Activated CD4-positive, alpha-beta T cell treated with anti-CD3 and anti-CD28 coated beads, Interleukin-2, amount 10 ng/mL, durations not matched to agents 7 days and 5 days (primary cell): ENCODE measurements around the gene SCAF8. TPM values are rescaled to one million over a fixed set of nuclear protein-coding genes. Genes with fewer than 3 reads are reported as not detected.
"Not testable (repeated sequence)": the region's sequence is repeated elsewhere in the genome, so short reads cannot be mapped to it uniquely, and the experiment has no call there.

Experiments
- CTCF ChIA-PET: fragments of 350-600 bp; sonication (Branson Sonifier 250); formaldehyde crosslinking; loops from one replicate; lab custom pipeline; 2021; ENCODE audit warnings: antibody characterized with exemption; lab: Charles Lee
- POLR2A ChIA-PET: fragments of 350-600 bp; sonication (Branson Sonifier 250); formaldehyde crosslinking; loops from one replicate; lab custom pipeline; 2021; ENCODE audit warnings: antibody characterized with exemption; lab: Charles Lee
- DNase-seq: peaks from one replicate; pipeline ENCODE4 v3.0.0-alpha.2; 2020
- H3K27ac Mint-ChIP-seq: one replicate; pipeline ENCODE4 v1.8.0; 2021; ENCODE audit warnings: mild to moderate bottlenecking, moderate library complexity, mixed read lengths
- H3K27me3 Mint-ChIP-seq: one replicate; pipeline ENCODE4 v1.8.0; 2021; ENCODE audit warnings: mixed read lengths
- H3K36me3 Mint-ChIP-seq: one replicate; pipeline ENCODE4 v1.8.0; 2021; ENCODE audit warnings: low read depth, mixed read lengths
- H3K4me1 Mint-ChIP-seq: one replicate; pipeline ENCODE4 v1.8.0; 2021; ENCODE audit warnings: mixed read lengths
- H3K4me3 Mint-ChIP-seq: one replicate; pipeline ENCODE4 v1.8.0; 2021; ENCODE audit warnings: mild to moderate bottlenecking, moderate library complexity, mixed read lengths
- H3K9me3 Mint-ChIP-seq: one replicate; pipeline ENCODE4 v1.8.0; 2021; ENCODE audit warnings: mixed read lengths
- total RNA-seq, 2 experiments: library from RNA; stranded (reverse); gene quantifications; one replicate each; pipeline ENCODE4 v1.2.3, GENCODE V29; 2021

The SCAF8 gene
- total RNA-seq, 2 experiments from 2014 or later = 44.3 to 53.3 TPM

GRCh38 chr6:154740658-154741057, 7.4 kb downstream of the SCAF8 start:
- peaks cover 46% of the 10 kb centered on the region for H3K4me1 Mint-ChIP-seq
- H3K36me3 Mint-ChIP-seq = peaks cover 45% of the 10 kb centered on the region
- DNase-seq = no peak
- ChIA-PET CTCF (no interaction called here), POLR2A (no interaction called here)
- no peak overlapping the region for H3K4me3 Mint-ChIP-seq
- H3K9me3 Mint-ChIP-seq = peaks cover 3% of the 10 kb centered on the region
- no peaks in the 10 kb centered on the region for H3K27me3 Mint-ChIP-seq
- no peak overlapping the region for H3K27ac Mint-ChIP-seq

GRCh38 chr6:154742891-154743290, 9.7 kb downstream of the SCAF8 start:
- Mint-ChIP-seq H3K4me1 (peaks cover 36% of the 10 kb centered on the region), H3K4me3 (no peak overlapping the region), H3K9me3 (peaks cover 5% of the 10 kb centered on the region), H3K27ac (no peak overlapping the region), H3K27me3 (no peaks in the 10 kb centered on the region), H3K36me3 (peaks cover 38% of the 10 kb centered on the region)
- CTCF ChIA-PET = interaction anchor here (0.6 kb wide), 1 partner anchor 10 kb away, joined by 6 read pairs; no protein-coding TSS in a partner anchor
- POLR2A ChIA-PET = no interaction called here
- DNase-seq = no peak

GRCh38 chr6:154744029-154744745, 11.0 kb downstream of the SCAF8 start:
- H3K27me3 Mint-ChIP-seq, H3K9me3 Mint-ChIP-seq, CTCF ChIA-PET, H3K27ac Mint-ChIP-seq, POLR2A ChIA-PET, DNase-seq, H3K4me3 Mint-ChIP-seq: not testable (repeated sequence)
- H3K4me1 Mint-ChIP-seq = peaks cover 28% of the 10 kb centered on the region
- H3K36me3 Mint-ChIP-seq = peaks cover 37% of the 10 kb centered on the region

GRCh38 chr6:154745243-154745642, 12.0 kb downstream of the SCAF8 start:
- no peak for DNase-seq
- Mint-ChIP-seq H3K4me3 (no peak overlapping the region), H3K27ac (no peak overlapping the region), H3K36me3 (peaks cover 39% of the 10 kb centered on the region), H3K27me3 (no peaks in the 10 kb centered on the region), H3K9me3 (peaks cover 5% of the 10 kb centered on the region), H3K4me1 (peaks cover 34% of the 10 kb centered on the region)
- ChIA-PET POLR2A (no interaction called here), CTCF (no interaction called here)

GRCh38 chr6:154749341-154749740, 16.1 kb downstream of the SCAF8 start:
- DNase-seq = no peak
- Mint-ChIP-seq H3K27ac (no peak overlapping the region), H3K4me1 (peaks cover 30% of the 10 kb centered on the region), H3K9me3 (peaks cover 2% of the 10 kb centered on the region), H3K36me3 (peaks cover 34% of the 10 kb centered on the region), H3K4me3 (no peak overlapping the region), H3K27me3 (no peaks in the 10 kb centered on the region)
- ChIA-PET POLR2A (no interaction called here), CTCF (interaction anchor here (1.3 kb wide), 1 partner anchor 19 kb away, joined by 3 read pairs; no protein-coding TSS in a partner anchor)

GRCh38 chr6:154751011-154751800, 18.0 kb downstream of the SCAF8 start:
- Mint-ChIP-seq H3K9me3 (peaks cover 2% of the 10 kb centered on the region), H3K4me1 (peaks cover 27% of the 10 kb centered on the region), H3K27ac (no peak overlapping the region), H3K36me3 (peaks cover 28% of the 10 kb centered on the region), H3K27me3 (no peaks in the 10 kb centered on the region), H3K4me3 (no peak overlapping the region)
- ChIA-PET POLR2A (no interaction called here), CTCF (interaction anchor here (0.6 to 0.7 kb wide), 2 partner anchors 236 to 890 kb away, joined by 3 read pairs; no protein-coding TSS in a partner anchor)
- DNase-seq = no peak

GRCh38 chr6:154752022-154752421, 18.8 kb downstream of the SCAF8 start:
- no peak for DNase-seq
- POLR2A ChIA-PET = no interaction called here
- H3K4me1 Mint-ChIP-seq = peaks cover 26% of the 10 kb centered on the region

GRCh38 chr6:154754152-154754551, 20.9 kb downstream of the SCAF8 start:
- DNase-seq = no peak
- peaks cover 30% of the 10 kb centered on the region for H3K4me1 Mint-ChIP-seq
- no peaks in the 10 kb centered on the region for H3K27me3 Mint-ChIP-seq
- POLR2A ChIA-PET = no interaction called here
- peaks cover 39% of the 10 kb centered on the region for H3K36me3 Mint-ChIP-seq
- H3K27ac Mint-ChIP-seq = no peak overlapping the region
- no peaks in the 10 kb centered on the region for H3K9me3 Mint-ChIP-seq
- H3K4me3 Mint-ChIP-seq = no peak overlapping the region
- CTCF ChIA-PET = interaction anchor here (1.2 kb wide), 1 partner anchor 11 kb away, joined by 3 read pairs; no protein-coding TSS in a partner anchor

More at GRCh38 chr6:154752022-154752421, 18.8 kb downstream of the SCAF8 start:
- H3K9me3 Mint-ChIP-seq = no peaks in the 10 kb centered on the region
- CTCF ChIA-PET = interaction anchor here (0.7 kb wide), 1 partner anchor 9 kb away, joined by 6 read pairs; no protein-coding TSS in a partner anchor
- H3K27me3 Mint-ChIP-seq = no peaks in the 10 kb centered on the region
- peaks cover 28% of the 10 kb centered on the region for H3K36me3 Mint-ChIP-seq
- H3K27ac Mint-ChIP-seq = no peak overlapping the region
- no peak overlapping the region for H3K4me3 Mint-ChIP-seq

GRCh38 chr6:154757352-154758050, 24.3 kb downstream of the SCAF8 start:
- DNase-seq = no peak
- ChIA-PET POLR2A (no interaction called here), CTCF (interaction anchor here (1.2 kb wide), 1 partner anchor 25 kb away, joined by 3 read pairs; no protein-coding TSS in a partner anchor)
- no peak overlapping the region for H3K4me3 Mint-ChIP-seq
- no peaks in the 10 kb centered on the region for H3K9me3 Mint-ChIP-seq
- H3K36me3 Mint-ChIP-seq = peaks cover 27% of the 10 kb centered on the region
- no peak overlapping the region for H3K27ac Mint-ChIP-seq
- no peaks in the 10 kb centered on the region for H3K27me3 Mint-ChIP-seq
- H3K4me1 Mint-ChIP-seq = peaks cover 14% of the 10 kb centered on the region

GRCh38 chr6:154758125-154758524, 24.9 kb downstream of the SCAF8 start:
- Mint-ChIP-seq H3K36me3 (peaks cover 30% of the 10 kb centered on the region), H3K4me3 (no peak overlapping the region), H3K27me3 (no peaks in the 10 kb centered on the region), H3K9me3 (no peaks in the 10 kb centered on the region), H3K4me1 (peaks cover 16% of the 10 kb centered on the region), H3K27ac (no peak overlapping the region)
- no peak for DNase-seq
- CTCF ChIA-PET = no interaction called here
- POLR2A ChIA-PET = no interaction called here

- no peaks in the 10 kb centered on the region for H3K27me3 Mint-ChIP-seq
- H3K4me3 Mint-ChIP-seq = no peak overlapping the region
- peak overlapping the region; percentile 65 for H3K27ac Mint-ChIP-seq
- H3K9me3 Mint-ChIP-seq = peaks cover 3% of the 10 kb centered on the region
- peaks cover 14% of the 10 kb centered on the region for H3K4me1 Mint-ChIP-seq
- CTCF ChIA-PET = no interaction called here
- no peak for DNase-seq
- POLR2A ChIA-PET = no interaction called here
- H3K36me3 Mint-ChIP-seq = peaks cover 25% of the 10 kb centered on the region
These were observed 30.4 kb downstream of the SCAF8 start for GRCh38 chr6:154763650-154764049.

GRCh38 chr6:154765273-154765672, 32.1 kb downstream of the SCAF8 start:
- Mint-ChIP-seq H3K9me3 (peaks cover 3% of the 10 kb centered on the region), H3K4me1 (peaks cover 18% of the 10 kb centered on the region), H3K27me3 (no peaks in the 10 kb centered on the region), H3K36me3 (peaks cover 27% of the 10 kb centered on the region), H3K27ac (no peak overlapping the region), H3K4me3 (no peak overlapping the region)
- ChIA-PET CTCF (interaction anchor here (1.5 kb wide), 1 partner anchor 11 kb away, joined by 3 read pairs; no protein-coding TSS in a partner anchor), POLR2A (no interaction called here)
- DNase-seq = no peak
